ENCODE data around the gene PROB1. TPM values are rescaled to one million over a fixed set of nuclear protein-coding genes. Genes with fewer than 3 reads are reported as not detected.
A peak's percentile ranks its signal among the peaks of the same experiment; 100 is the strongest.
"Not testable (repeated sequence)": the region's sequence is repeated elsewhere in the genome, so short reads cannot be mapped to it uniquely, and the experiment has no call there.

PROB1 gene, protein sequence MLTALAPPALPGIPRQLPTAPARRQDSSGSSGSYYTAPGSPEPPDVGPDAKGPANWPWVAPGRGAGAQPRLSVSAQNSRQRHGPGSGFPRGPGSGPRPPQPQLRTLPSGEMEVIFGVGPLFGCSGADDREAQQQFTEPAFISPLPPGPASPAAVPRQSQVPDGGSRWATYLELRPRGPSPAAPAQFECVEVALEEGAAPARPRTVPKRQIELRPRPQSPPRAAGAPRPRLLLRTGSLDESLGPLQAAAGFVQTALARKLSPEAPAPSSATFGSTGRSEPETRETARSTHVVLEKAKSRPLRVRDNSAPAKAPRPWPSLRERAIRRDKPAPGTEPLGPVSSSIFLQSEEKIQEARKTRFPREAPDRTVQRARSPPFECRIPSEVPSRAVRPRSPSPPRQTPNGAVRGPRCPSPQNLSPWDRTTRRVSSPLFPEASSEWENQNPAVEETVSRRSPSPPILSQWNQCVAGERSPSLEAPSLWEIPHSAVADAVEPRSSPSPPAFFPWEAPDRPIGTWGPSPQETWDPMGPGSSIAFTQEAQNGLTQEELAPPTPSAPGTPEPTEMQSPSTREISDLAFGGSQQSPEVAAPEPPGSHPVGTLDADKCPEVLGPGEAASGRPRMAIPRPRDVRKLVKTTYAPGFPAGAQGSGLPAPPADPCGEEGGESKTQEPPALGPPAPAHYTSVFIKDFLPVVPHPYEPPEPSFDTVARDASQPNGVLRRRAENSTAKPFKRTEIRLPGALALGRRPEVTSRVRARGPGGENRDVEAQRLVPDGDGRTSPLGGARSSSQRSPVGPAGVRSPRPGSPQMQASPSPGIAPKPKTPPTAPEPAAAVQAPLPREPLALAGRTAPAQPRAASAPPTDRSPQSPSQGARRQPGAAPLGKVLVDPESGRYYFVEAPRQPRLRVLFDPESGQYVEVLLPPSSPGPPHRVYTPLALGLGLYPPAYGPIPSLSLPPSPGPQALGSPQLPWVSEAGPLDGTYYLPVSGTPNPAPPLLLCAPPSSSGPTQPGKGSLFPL
- polyA plus RNA-seq (2013, experiment 1 of 2) = 1.1 TPM
- 0.91 TPM for polyA plus RNA-seq (2013, experiment 2 of 2)

- Histone ChIP-seq H3K4me1 (ENCODE audit: control insufficient read depth, insufficient read depth, low read length, poor library complexity, severe bottlenecking) (no peaks in the 10 kb centered on the region), H3K27ac (ENCODE audit: low read depth, low read length, severe bottlenecking) (no peak within 1 kb of the TSS), H3K4me3 (ENCODE audit: extremely low read depth, insufficient read depth, low read length, poor library complexity, severe bottlenecking) (peak within 1 kb of the TSS; percentile 39), H3K9me3 (ENCODE audit: control insufficient read depth, low read length) (no peaks in the 10 kb centered on the region), H3K36me3 (ENCODE audit: control insufficient read depth, insufficient read depth, low read length) (peaks cover 7% of the 10 kb centered on the region)
- WGBS, 2 experiments (ENCODE audit: insufficient coverage in 2 of 2) = 71 to 74% methylated on average over 59 to 71 of the region's 76 CpGs
These were observed at the start of gene PROB1 for GRCh38 chr5:139394654-139395566. PROB1 (minus strand) TSS chr5:139395104; CDS start chr5:139395081, 23 bp downstream.

GRCh38 chr5:139443831-139444453 lies 49.0 kb upstream of the PROB1 start:
- H3K36me3 ChIP-seq (ENCODE audit: control insufficient read depth, insufficient read depth, low read length) = peaks cover 4% of the 10 kb centered on the region
- peaks cover 21% of the 10 kb centered on the region for H3K4me1 ChIP-seq (ENCODE audit: control insufficient read depth, insufficient read depth, low read length, poor library complexity, severe bottlenecking)
- no peak overlapping the region for H3K4me3 ChIP-seq (ENCODE audit: extremely low read depth, insufficient read depth, low read length, poor library complexity, severe bottlenecking)
- 67 to 100% methylated on average over 1 of the region's 4 CpGs for WGBS, 2 experiments (ENCODE audit: insufficient coverage in 2 of 2)
- no peak overlapping the region for H3K27ac ChIP-seq (ENCODE audit: low read depth, low read length, severe bottlenecking)
- no peaks in the 10 kb centered on the region for H3K9me3 ChIP-seq (ENCODE audit: control insufficient read depth, low read length)

DNA sequence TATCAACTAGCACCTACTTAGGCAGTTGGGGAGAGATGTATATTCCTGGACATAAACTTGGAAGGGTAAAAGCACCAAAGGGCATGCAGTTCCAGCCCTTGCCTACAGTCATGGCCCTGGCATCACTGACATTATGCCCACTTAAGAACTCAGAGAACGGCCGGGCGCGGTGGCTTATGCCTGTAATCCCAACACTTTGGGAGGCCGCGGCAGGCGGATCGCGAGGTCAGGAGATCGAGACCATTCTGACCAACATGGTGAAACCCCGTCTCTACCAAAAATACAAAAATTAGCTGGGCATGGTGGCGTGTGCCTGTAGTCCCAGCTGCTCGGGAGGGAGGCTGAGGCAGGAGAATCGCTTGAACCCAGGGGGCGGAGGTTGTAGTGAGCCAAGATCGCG lies 45.5 kb upstream of the PROB1 start:
- H3K4me1 ChIP-seq (ENCODE audit: control insufficient read depth, insufficient read depth, low read length, poor library complexity, severe bottlenecking) = peaks cover 21% of the 10 kb centered on the region
- not testable (repeated sequence) for H3K27ac ChIP-seq (ENCODE audit: low read depth, low read length, severe bottlenecking); H3K9me3 ChIP-seq (ENCODE audit: control insufficient read depth, low read length); H3K4me3 ChIP-seq (ENCODE audit: extremely low read depth, insufficient read depth, low read length, poor library complexity, severe bottlenecking)
- 94 to 95% methylated on average over 15 to 17 of the region's 17 CpGs for WGBS, 2 experiments (ENCODE audit: insufficient coverage in 2 of 2)
- peaks cover 22% of the 10 kb centered on the region for H3K36me3 ChIP-seq (ENCODE audit: control insufficient read depth, insufficient read depth, low read length)

DNA sequence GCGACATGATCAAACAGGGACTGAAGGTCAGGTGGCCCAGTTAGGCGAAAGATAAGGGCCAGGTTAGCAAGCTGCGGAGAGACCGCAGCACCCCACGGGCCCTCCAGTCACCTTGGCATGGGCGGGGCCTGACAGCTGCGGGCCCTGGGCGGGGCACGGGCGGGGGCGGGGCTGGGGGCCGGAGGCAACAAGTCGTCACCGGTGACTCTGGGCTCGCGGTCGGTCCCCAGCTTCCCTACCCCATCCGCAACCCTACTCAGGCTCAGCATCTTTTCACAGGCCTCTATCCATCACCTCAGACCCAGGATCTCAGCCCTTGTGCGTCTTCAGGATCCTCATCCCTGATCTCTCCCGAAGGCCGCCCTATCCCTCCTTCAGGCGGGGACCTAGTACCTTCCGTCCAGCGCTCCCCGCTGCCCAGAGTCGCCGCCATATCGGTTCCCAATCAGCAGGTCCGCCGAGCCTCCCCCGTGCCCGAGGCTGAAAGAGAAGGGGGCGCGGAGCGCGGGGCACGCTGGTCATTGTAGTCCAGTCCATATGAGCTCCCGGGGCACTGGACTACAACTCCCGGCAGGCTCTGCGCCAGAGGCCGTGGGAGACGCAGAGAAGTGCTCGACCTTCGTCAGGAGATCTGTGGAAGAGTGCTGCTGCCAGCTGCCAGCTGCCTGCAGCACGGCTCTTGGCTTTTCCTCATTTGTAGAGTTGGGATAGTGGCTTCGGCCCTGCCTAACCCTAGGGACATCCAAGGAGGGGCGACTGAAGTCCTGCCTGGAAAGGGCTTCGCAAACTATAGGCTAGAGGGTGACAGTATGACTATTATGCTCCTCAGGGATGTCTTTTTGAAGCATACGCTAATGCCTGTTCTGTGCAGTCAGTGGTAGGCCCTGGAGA lies 44.4 kb upstream of the PROB1 start, which contains the start of gene DNAJC18:
TSS of gene DNAJC18 (minus strand) at position 513 of the 891 bp plus-strand sequence. CDS start at position 433, 80 bp downstream.
- Histone ChIP-seq H3K36me3 (ENCODE audit: control insufficient read depth, insufficient read depth, low read length) (peaks cover 31% of the 10 kb centered on the region), H3K4me3 (ENCODE audit: extremely low read depth, insufficient read depth, low read length, poor library complexity, severe bottlenecking) (peak within 1 kb of the TSS; percentile 71), H3K9me3 (ENCODE audit: control insufficient read depth, low read length) (no peaks in the 10 kb centered on the region), H3K27ac (ENCODE audit: low read depth, low read length, severe bottlenecking) (peak within 1 kb of the TSS; percentile 93), H3K4me1 (ENCODE audit: control insufficient read depth, insufficient read depth, low read length, poor library complexity, severe bottlenecking) (peaks cover 16% of the 10 kb centered on the region)
- whole genome bisulfite sequencing, 2 experiments (ENCODE audit: insufficient coverage in 2 of 2) = 4 to 5% methylated on average over 35 to 45 of the region's 49 CpGs

GRCh38 chr5:139438707-139439012 lies 43.8 kb upstream of the PROB1 start:
- no peak overlapping the region for H3K27ac ChIP-seq (ENCODE audit: low read depth, low read length, severe bottlenecking)
- 49 to 56% methylated on average over 8 of the region's 8 CpGs for WGBS, 2 experiments (ENCODE audit: insufficient coverage in 2 of 2)
- peak overlapping the region; percentile 71 for H3K4me3 ChIP-seq (ENCODE audit: extremely low read depth, insufficient read depth, low read length, poor library complexity, severe bottlenecking)
- H3K9me3 ChIP-seq (ENCODE audit: control insufficient read depth, low read length) = no peaks in the 10 kb centered on the region
- H3K4me1 ChIP-seq (ENCODE audit: control insufficient read depth, insufficient read depth, low read length, poor library complexity, severe bottlenecking) = peaks cover 10% of the 10 kb centered on the region
- H3K36me3 ChIP-seq (ENCODE audit: control insufficient read depth, insufficient read depth, low read length) = peaks cover 37% of the 10 kb centered on the region

DNA sequence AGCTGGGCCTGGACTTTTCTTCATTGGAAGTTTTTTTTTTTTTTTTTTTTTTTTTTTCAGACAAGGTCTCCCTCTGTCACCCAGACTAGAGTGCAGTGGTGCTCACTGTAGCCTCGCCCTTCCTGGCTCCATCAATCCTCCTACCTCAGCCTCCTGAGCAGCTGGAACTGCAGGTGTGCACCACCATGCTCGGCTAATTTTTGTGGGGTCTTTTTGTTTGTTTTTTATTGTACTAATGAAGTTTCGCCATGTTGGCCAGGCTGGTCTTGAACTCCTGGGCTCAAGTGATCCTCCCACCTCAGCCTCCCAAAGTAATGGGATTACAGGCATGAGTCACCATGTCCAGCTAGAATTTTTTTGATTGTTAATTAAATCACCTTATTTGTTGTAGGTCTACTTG lies 40.8 kb upstream of the PROB1 start:
- Histone ChIP-seq H3K27ac (ENCODE audit: low read depth, low read length, severe bottlenecking) (no peak overlapping the region), H3K9me3 (ENCODE audit: control insufficient read depth, low read length) (no peaks in the 10 kb centered on the region), H3K4me3 (ENCODE audit: extremely low read depth, insufficient read depth, low read length, poor library complexity, severe bottlenecking) (no peak overlapping the region), H3K36me3 (ENCODE audit: control insufficient read depth, insufficient read depth, low read length) (peaks cover 48% of the 10 kb centered on the region), H3K4me1 (ENCODE audit: control insufficient read depth, insufficient read depth, low read length, poor library complexity, severe bottlenecking) (peaks cover 4% of the 10 kb centered on the region)
- WGBS, 2 experiments (ENCODE audit: insufficient coverage in 2 of 2) = 80% methylated on average over 1 of the region's 3 CpGs; no CpG with 5 or more reads in 1 of the 2 experiments

- no CpG with 5 or more reads among the region's 1 CpG for WGBS, 2 experiments (ENCODE audit: insufficient coverage in 2 of 2)
- Histone ChIP-seq H3K4me3 (ENCODE audit: extremely low read depth, insufficient read depth, low read length, poor library complexity, severe bottlenecking) (no peak overlapping the region), H3K36me3 (ENCODE audit: control insufficient read depth, insufficient read depth, low read length) (peaks cover 61% of the 10 kb centered on the region), H3K9me3 (ENCODE audit: control insufficient read depth, low read length) (no peaks in the 10 kb centered on the region), H3K4me1 (ENCODE audit: control insufficient read depth, insufficient read depth, low read length, poor library complexity, severe bottlenecking) (no peaks in the 10 kb centered on the region), H3K27ac (ENCODE audit: low read depth, low read length, severe bottlenecking) (no peak overlapping the region)
These were observed 36.8 kb upstream of the PROB1 start for GRCh38 chr5:139431706-139432105.

- Histone ChIP-seq H3K36me3 (ENCODE audit: control insufficient read depth, insufficient read depth, low read length) (peaks cover 61% of the 10 kb centered on the region), H3K4me3 (ENCODE audit: extremely low read depth, insufficient read depth, low read length, poor library complexity, severe bottlenecking) (no peak overlapping the region), H3K9me3 (ENCODE audit: control insufficient read depth, low read length) (no peaks in the 10 kb centered on the region), H3K4me1 (ENCODE audit: control insufficient read depth, insufficient read depth, low read length, poor library complexity, severe bottlenecking) (peaks cover 5% of the 10 kb centered on the region), H3K27ac (ENCODE audit: low read depth, low read length, severe bottlenecking) (no peak overlapping the region)
- WGBS, 2 experiments (ENCODE audit: insufficient coverage in 2 of 2) = 100% methylated on average over 1 of the region's 2 CpGs; no CpG with 5 or more reads in 1 of the 2 experiments
These were observed 35.1 kb upstream of the PROB1 start for GRCh38 chr5:139430015-139430414.

All from mesodermal cell (in vitro differentiated cells).